GM12864 (cell line): ENCODE data around the gene LPO.

Experiments
- DNase-seq: peaks from one replicate; pipeline ENCODE4 v3.0.0-alpha.2; 2011; ENCODE audit warnings: low read depth
- H3K4me3 ChIP-seq: 2 replicates; pipeline ENCODE4 v1.5.1; 2011; ENCODE audit warnings: mild to moderate bottlenecking, low read depth, low read length, control low read depth
- CTCF ChIP-seq: IDR thresholded peaks from 2 replicates; pipeline ENCODE4 v1.5.1; 2011; ENCODE audit warnings: low read depth, mild to moderate bottlenecking, moderate library complexity, low read length, control low read depth, inconsistent platforms; ENCODE audit errors: missing control alignments

LPO gene

GRCh38 chr17:58270476-58271215, 32.3 kb downstream of the LPO start:
- H3K4me3 ChIP-seq: no peak overlapping the region
- peak; percentile 52 for TF ChIP-seq CTCF
- DNase-seq: no peak

GRCh38 chr17:58271216-58271931, 33.0 kb downstream of the LPO start:
- no peak overlapping the region for H3K4me3 ChIP-seq
- DNase-seq: no peak
- TF ChIP-seq CTCF: no peak

GRCh38 chr17:58272367-58273280, 34.2 kb downstream of the LPO start:
- DNase-seq: no peak
- no peak overlapping the region for H3K4me3 ChIP-seq
- no peak for TF ChIP-seq CTCF

GRCh38 chr17:58273453-58274104, 35.2 kb downstream of the LPO start:
- DNase-seq: peak; percentile 13
- TF ChIP-seq CTCF: no peak

GRCh38 chr17:58275417-58275816, 37.0 kb downstream of the LPO start:
- H3K4me3 ChIP-seq: no peak overlapping the region
- TF ChIP-seq CTCF: no peak
- no peak for DNase-seq

More at GRCh38 chr17:58273453-58274104, 35.2 kb downstream of the LPO start:
- H3K4me3 ChIP-seq: no peak overlapping the region

GRCh38 chr17:58276423-58276822, 38.0 kb downstream of the LPO start:
- DNase-seq: no peak
- H3K4me3 ChIP-seq: no peak overlapping the region
- TF ChIP-seq CTCF: no peak
